Left lung (tissue), 10 donors: ENCODE data around the gene NAV3. TPM values are rescaled to one million over a fixed set of nuclear protein-coding genes. Genes with fewer than 3 reads are reported as not detected.

ENCODE experiments used
- ATAC-seq: fragments of 200-7000 bp; cut with Tn5 transposase; one replicate; pipeline ENCODE4 v1.9.1; 2020; ENCODE audit warnings: moderate library complexity
- DNase-seq, 4 donors: peaks; one replicate each; pipeline ENCODE4 v3.0.0-alpha.2; 2013 to 2020
- H3K27ac ChIP-seq, 2 donors: fragments of 200-600 bp; sonication (generic) in 1 of 2; one replicate each; pipeline versions ENCODE4 v1.5.0 to v1.8.0; 2020 to 2021
- H3K27me3 ChIP-seq, 2 donors: fragments of 200-600 bp; sonication (generic) in 1 of 2; one replicate each; pipeline versions ENCODE4 v1.5.0 to v1.8.0; 2020 to 2021
- H3K36me3 ChIP-seq, 2 donors: fragments of 200-600 bp; sonication (generic) in 1 of 2; one replicate each; pipeline versions ENCODE4 v1.5.0 to v1.8.0; 2020 to 2021
- H3K4me1 ChIP-seq, 2 donors: fragments of 200-600 bp; one replicate each; pipeline ENCODE4 v1.8.0; 2021
- H3K4me3 ChIP-seq, 2 donors: fragments of 200-600 bp; sonication (generic) in 1 of 2; one replicate each; pipeline versions ENCODE4 v1.5.0 to v1.8.0; 2020 to 2021; ENCODE audit warnings: mild to moderate bottlenecking in 1 of 2
- H3K9me3 ChIP-seq, 2 donors: fragments of 200-600 bp; sonication (generic) in 1 of 2; one replicate each; pipeline versions ENCODE4 v1.5.0 to v1.8.0; 2020 to 2021
- CTCF ChIP-seq, 2 donors: fragments of 200-600 bp; sonication (generic) in 1 of 2; IDR thresholded peaks; one replicate each; pipeline versions ENCODE4 v1.5.0 to v1.8.0; 2021; ENCODE audit warnings: antibody characterized with exemption in 2 of 2
- intact Hi-C, 2 donors: fragments of 100-400 bp; cut with DNase I; formaldehyde crosslinking; loops; one replicate each; pipeline versions ENCODE4 v1.11.2 to v1.14.2; 2022
- polyA plus RNA-seq, 6 donors: library from polyadenylated mRNA; unstranded; fragments of 120-200 nt; gene quantifications; one replicate each; pipeline ENCODE4 v1.2.1, GENCODE V29; 2013; ENCODE audit not compliant: insufficient read length in 6 of 6
- total RNA-seq, 2 donors: library from RNA; stranded (reverse); fragmentation: NEBNext Ultra II Directional; extraction: Animal tissue kit (Norgen Biotek cat#: 25700); gene quantifications; one replicate each; pipeline ENCODE4 v1.2.1, GENCODE V29; 2021
- donor health status: DM: no; HTN: yes; CAD: no.
- donor health status: DM: no; HTN: no; CAD: no.

Gene NAV3
- total and polyA plus RNA-seq, 8 donors: 5.2 to 10.8 (median 6.8) TPM

- Histone ChIP-seq H3K4me1 (no peaks in the 10 kb centered on the region), H3K27ac (no peak overlapping the region), H3K4me3 (no peak overlapping the region), H3K9me3 (no peaks in the 10 kb centered on the region), H3K36me3 (no peaks in the 10 kb centered on the region), H3K27me3 (no peaks in the 10 kb centered on the region)
- intact Hi-C loops: no loop called here
- DNase-seq (no peak), ATAC-seq (no peak)
- TF ChIP-seq CTCF (IDR thresholded peaks at IDR 0.05): no peak
Measured at GRCh38 chr12:78199926-78200325, 369.2 kb downstream of the NAV3 start.

GRCh38 chr12:78204926-78205325, 374.2 kb downstream of the NAV3 start:
- ATAC-seq (no peak), DNase-seq (no peak)
- Histone ChIP-seq H3K27ac (no peak overlapping the region), H3K36me3 (no peaks in the 10 kb centered on the region), H3K4me3 (no peak overlapping the region), H3K4me1 (no peaks in the 10 kb centered on the region), H3K9me3 (no peaks in the 10 kb centered on the region), H3K27me3 (no peaks in the 10 kb centered on the region)
- TF ChIP-seq CTCF (IDR thresholded peaks at IDR 0.05): no peak
- intact Hi-C loops: no loop called here

- no peak for ATAC-seq
- H3K36me3 ChIP-seq: no peaks in the 10 kb centered on the region
- no peaks in the 10 kb centered on the region for H3K27me3 ChIP-seq
- no peak for DNase-seq
- intact Hi-C loops: no loop called here
- no peaks in the 10 kb centered on the region for H3K4me1 ChIP-seq
- TF ChIP-seq CTCF (IDR thresholded peaks at IDR 0.05): no peak
- no peak overlapping the region for H3K4me3 ChIP-seq
- H3K27ac ChIP-seq: no peak overlapping the region
- H3K9me3 ChIP-seq: no peaks in the 10 kb centered on the region
Measured at GRCh38 chr12:78208092-78208491, 377.4 kb downstream of the NAV3 start.

GRCh38 chr12:78209846-78210505, 379.3 kb downstream of the NAV3 start:
- no peak overlapping the region for H3K4me3 ChIP-seq
- H3K27ac ChIP-seq: no peak overlapping the region
- intact Hi-C loops: no loop called here
- ATAC-seq (no peak), DNase-seq (peak in 1 of 4 donors; percentile 22)
- H3K27me3 ChIP-seq: no peaks in the 10 kb centered on the region
- TF ChIP-seq CTCF (IDR thresholded peaks at IDR 0.05): no peak
- no peaks in the 10 kb centered on the region for H3K4me1 ChIP-seq
- H3K9me3 ChIP-seq: no peaks in the 10 kb centered on the region
- no peaks in the 10 kb centered on the region for H3K36me3 ChIP-seq

GRCh38 chr12:78210506-78210860, 379.8 kb downstream of the NAV3 start:
- Histone ChIP-seq H3K4me3 (no peak overlapping the region), H3K27ac (no peak overlapping the region), H3K9me3 (no peaks in the 10 kb centered on the region), H3K36me3 (no peaks in the 10 kb centered on the region), H3K27me3 (no peaks in the 10 kb centered on the region), H3K4me1 (no peaks in the 10 kb centered on the region)
- ATAC-seq (no peak), DNase-seq (no peak)
- no peak for TF ChIP-seq CTCF (IDR thresholded peaks at IDR 0.05)
- intact Hi-C loops: no loop called here
